K562 (cell line): ENCODE results near the gene ADNP. TPM values are rescaled to one million over a fixed set of nuclear protein-coding genes. Genes with fewer than 3 reads are reported as not detected.

Experiments used
- DDX20 ChIP-seq: fragments of 450-650 bp; IDR thresholded peaks from 2 replicates; pipeline ENCODE4 v1.6.1; 2016; ENCODE audit warnings: missing genetic modification characterization, low read depth, mild to moderate bottlenecking, missing compliant biosample characterization, moderate library complexity
- EHMT2 ChIP-seq: fragments of 450-650 bp; IDR thresholded peaks from 2 replicates; pipeline ENCODE4 v1.6.1; 2018; ENCODE audit warnings: antibody characterized with exemption
- EP400 ChIP-seq: fragments of 450-650 bp; IDR thresholded peaks from 2 replicates; pipeline ENCODE4 v1.6.1; 2017; ENCODE audit warnings: antibody characterized with exemption, mild to moderate bottlenecking, moderate library complexity
- FOXP1 ChIP-seq: sonication (generic); formaldehyde crosslinking; IDR thresholded peaks from 2 replicates; pipeline ENCODE4 v1.8.0; 2022; ENCODE audit warnings: mild to moderate bottlenecking, missing genetic modification reagents
- GABPA ChIP-seq: fragments of 200-800 bp; sonication (Bioruptor generic); conservative IDR thresholded peaks from 2 replicates; pipeline ENCODE4 v1.6.1; 2016; ENCODE audit warnings: low read depth, missing genetic modification characterization, missing compliant biosample characterization
- KLF6 ChIP-seq: fragments of 250-450 bp; sonication (Bioruptor Pico); IDR thresholded peaks from 2 replicates; pipeline ENCODE4 v1.4.0; 2020; ENCODE audit warnings: mild to moderate bottlenecking, moderate library complexity, borderline replicate concordance
- L3MBTL2 ChIP-seq: fragments of 450-650 bp; IDR thresholded peaks from 2 replicates; pipeline ENCODE4 v1.6.1; 2016; ENCODE audit warnings: mild to moderate bottlenecking, moderate library complexity
- MAZ ChIP-seq, 2 experiments: fragments of 450-650 bp in 1 of 2; sonication (generic) in 1 of 2; formaldehyde crosslinking; IDR thresholded peaks in 1 of 2; conservative IDR thresholded peaks in 1 of 2; 2 replicates each; pipeline versions ENCODE4 v1.4.0 to v1.5.0; 2020; ENCODE audit warnings: mild to moderate bottlenecking in 1 of 2, missing genetic modification reagents in 1 of 2
- RBFOX2 ChIP-seq: fragments of 200-400 bp; formaldehyde crosslinking; IDR thresholded peaks from 2 replicates; pipeline ENCODE4 v1.6.1; 2017; ENCODE audit warnings: low read depth, mild to moderate bottlenecking, low read length, moderate library complexity
- SMARCA5 ChIP-seq: fragments of 450-650 bp; IDR thresholded peaks from 2 replicates; pipeline ENCODE4 v1.6.1; 2016
- SRSF3 ChIP-seq: fragments of 200-400 bp; formaldehyde crosslinking; IDR thresholded peaks from 2 replicates; pipeline ENCODE4 v1.6.1; 2016; ENCODE audit warnings: mild to moderate bottlenecking, low read length, moderate library complexity; ENCODE audit not compliant: insufficient read depth
- THRAP3 ChIP-seq: fragments of 450-650 bp; IDR thresholded peaks from 2 replicates; pipeline ENCODE4 v1.6.1; 2016; ENCODE audit warnings: mild to moderate bottlenecking, inconsistent platforms, borderline replicate concordance
- WHSC1 ChIP-seq: IDR thresholded peaks from one replicate; pipeline ENCODE4 v1.6.1; 2012; ENCODE audit warnings: low read length, control low read depth, inconsistent platforms
- ZFP1 ChIP-seq: fragments of 450-650 bp; formaldehyde crosslinking; IDR thresholded peaks from 2 replicates; pipeline ENCODE4 v1.4.0; 2020; ENCODE audit warnings: mild to moderate bottlenecking, mixed read lengths
- ZNF146 ChIP-seq: IDR thresholded peaks from one replicate; pipeline ENCODE4 v1.6.1; 2018; ENCODE audit warnings: missing compliant biosample characterization; ENCODE audit not compliant: unreplicated experiment
- ZNF232 ChIP-seq: sonication (generic); formaldehyde crosslinking; IDR thresholded peaks from 2 replicates; pipeline ENCODE4 v1.8.0; 2022; ENCODE audit warnings: mild to moderate bottlenecking, missing genetic modification reagents
- ZNF830 ChIP-seq: fragments of 250-450 bp; sonication (Bioruptor Pico); IDR thresholded peaks from 2 replicates; pipeline ENCODE4 v1.5.0; 2021; ENCODE audit warnings: mild to moderate bottlenecking
- polyA plus RNA-seq, 8 experiments: library from polyadenylated mRNA; depleted of rRNA in 4 of 8; stranded (reverse) in 5 of 8; unstranded in 3 of 8; fragments of >200 nt; fragmentation: Nextera tagmentation in 2 of 8; fragmentation: Illumina TruSeq in 1 of 8; extraction: Ambion mirVana in 2 of 8; extraction: Trizol in 1 of 8; gene quantifications; 2 replicates each; pipeline versions ENCODE4 v1.2.1 to v1.2.3, GENCODE V29; 2011 to 2014; ENCODE audit warnings: inconsistent platforms in 1 of 8, missing spikeins in 1 of 8
- total RNA-seq, 7 experiments: library from RNA; depleted of rRNA in 6 of 7; stranded (reverse); fragments of >200 nt in 6 of 7; fragmentation: Illumina TruSeq in 2 of 7; extraction: Trizol in 2 of 7; gene quantifications; 2 replicates each; pipeline versions ENCODE4 v1.2.1 to v1.2.3, GENCODE V29; 2011 to 2021; ENCODE audit warnings: low replicate concordance in 1 of 7
- TF ChIP-seq, protein P1 (sequence below): sonication (generic); IDR thresholded peaks from 2 replicates; pipeline ENCODE4 v1.6.1; 2016
- TF ChIP-seq, protein P2 (sequence below): fragments of 450-650 bp; IDR thresholded peaks from 2 replicates; pipeline ENCODE4 v1.6.1; 2018; ENCODE audit warnings: mild to moderate bottlenecking, low read depth; ENCODE audit not compliant: partially characterized antibody
- TF ChIP-seq, protein P3 (sequence below): sonication (generic); formaldehyde crosslinking; IDR thresholded peaks from 2 replicates; pipeline ENCODE4 v1.8.0; 2022; ENCODE audit warnings: mild to moderate bottlenecking, low read depth, missing genetic modification reagents
- TF ChIP-seq, protein P4 (sequence below): fragments of 250-450 bp; sonication (Bioruptor Pico); IDR thresholded peaks from 2 replicates; pipeline ENCODE4 v1.9.0; 2021; ENCODE audit warnings: mild to moderate bottlenecking
- TF ChIP-seq, protein P5 (sequence below): sonication (generic); formaldehyde crosslinking; IDR thresholded peaks from 2 replicates; pipeline ENCODE4 v1.8.0; 2022; ENCODE audit warnings: missing genetic modification reagents, mild to moderate bottlenecking, borderline replicate concordance

ADNP gene
- total and polyA plus RNA-seq, 9 of the 15 experiments (the other 6 are each of a cell fraction or from before 2014, with no cell fraction given): 17.8 to 59.9 (median 25.3) TPM

DNA sequence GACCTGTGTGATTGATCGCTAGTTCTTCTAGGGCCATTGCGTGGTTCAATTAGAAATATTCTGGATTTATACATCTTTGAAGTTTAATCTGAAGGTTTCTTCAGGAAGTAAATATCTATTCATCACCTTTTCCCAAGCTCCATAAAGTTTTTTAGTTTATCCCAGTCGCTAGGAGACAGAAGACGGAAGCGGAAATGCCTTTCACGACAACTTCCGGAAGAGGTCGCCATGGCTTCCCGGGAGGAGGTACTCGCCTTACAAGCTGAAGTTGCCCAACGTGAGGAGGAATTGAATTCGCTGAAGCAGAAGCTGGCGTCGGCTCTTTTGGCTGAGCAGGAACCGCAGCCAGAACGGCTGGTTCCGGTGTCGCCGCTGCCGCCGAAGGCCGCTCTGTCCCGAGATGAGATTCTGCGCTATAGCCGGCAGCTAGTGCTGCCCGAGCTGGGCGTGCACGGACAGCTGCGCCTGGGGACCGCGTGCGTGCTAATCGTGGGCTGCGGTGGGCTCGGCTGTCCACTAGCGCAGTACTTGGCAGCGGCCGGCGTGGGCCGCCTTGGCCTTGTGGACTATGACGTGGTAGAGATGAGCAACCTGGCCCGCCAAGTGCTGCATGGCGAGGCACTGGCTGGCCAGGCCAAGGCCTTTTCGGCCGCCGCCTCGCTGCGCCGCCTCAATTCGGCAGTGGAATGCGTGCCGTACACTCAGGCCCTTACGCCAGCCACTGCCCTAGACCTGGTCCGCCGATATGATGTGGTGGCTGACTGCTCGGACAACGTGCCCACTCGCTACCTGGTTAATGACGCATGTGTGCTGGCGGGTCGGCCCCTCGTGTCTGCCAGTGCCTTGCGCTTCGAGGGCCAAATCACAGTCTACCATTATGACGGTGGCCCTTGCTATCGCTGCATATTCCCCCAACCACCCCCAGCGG, 27.6 kb upstream of the ADNP start, which contains the start of gene MOCS3 (continued):
- TF ChIP-seq FOXP1 (CRISPR knock-in tag) (no peak; the same call in 1 of the 2 replicates), ZFP1 (no peak), L3MBTL2 (peak; percentile 22; the same call in 1 of the 2 replicates), SRSF3 (no peak), MAZ (CRISPR knock-in tag; conservative IDR thresholded peaks at IDR 0.05 in 1 of 2, IDR thresholded peaks at IDR 0.05 in 1 of 2) (no peak), EHMT2 (no peak), WHSC1 (no peak), ZNF146 (no peak), EP400 (peak; percentile 85), DDX20 (tag) (no peak), GABPA (peak; percentile 98), KLF6 (CRISPR knock-in tag) (no peak), ZNF232 (CRISPR knock-in tag) (0 out of 2 replicates have a peak, but pooled peaks have one; percentile 33), THRAP3 (no peak), RBFOX2 (peak; percentile 71), ZNF830 (CRISPR knock-in tag) (no peak), SMARCA5 (no peak)
- TF ChIP-seq, protein P1, sequence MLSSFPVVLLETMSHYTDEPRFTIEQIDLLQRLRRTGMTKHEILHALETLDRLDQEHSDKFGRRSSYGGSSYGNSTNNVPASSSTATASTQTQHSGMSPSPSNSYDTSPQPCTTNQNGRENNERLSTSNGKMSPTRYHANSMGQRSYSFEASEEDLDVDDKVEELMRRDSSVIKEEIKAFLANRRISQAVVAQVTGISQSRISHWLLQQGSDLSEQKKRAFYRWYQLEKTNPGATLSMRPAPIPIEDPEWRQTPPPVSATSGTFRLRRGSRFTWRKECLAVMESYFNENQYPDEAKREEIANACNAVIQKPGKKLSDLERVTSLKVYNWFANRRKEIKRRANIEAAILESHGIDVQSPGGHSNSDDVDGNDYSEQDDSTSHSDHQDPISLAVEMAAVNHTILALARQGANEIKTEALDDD: no peak
- TF ChIP-seq, protein P2, sequence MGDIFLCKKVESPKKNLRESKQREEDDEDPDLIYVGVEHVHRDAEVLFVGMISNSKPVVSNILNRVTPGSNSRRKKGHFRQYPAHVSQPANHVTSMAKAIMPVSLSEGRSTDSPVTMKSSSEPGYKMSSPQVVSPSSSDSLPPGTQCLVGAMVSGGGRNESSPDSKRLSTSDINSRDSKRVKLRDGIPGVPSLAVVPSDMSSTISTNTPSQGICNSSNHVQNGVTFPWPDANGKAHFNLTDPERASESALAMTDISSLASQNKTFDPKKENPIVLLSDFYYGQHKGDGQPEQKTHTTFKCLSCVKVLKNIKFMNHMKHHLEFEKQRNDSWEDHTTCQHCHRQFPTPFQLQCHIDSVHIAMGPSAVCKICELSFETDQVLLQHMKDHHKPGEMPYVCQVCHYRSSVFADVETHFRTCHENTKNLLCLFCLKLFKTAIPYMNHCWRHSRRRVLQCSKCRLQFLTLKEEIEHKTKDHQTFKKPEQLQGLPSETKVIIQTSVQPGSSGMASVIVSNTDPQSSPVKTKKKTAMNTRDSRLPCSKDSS: no peak
- TF ChIP-seq, protein P3, sequence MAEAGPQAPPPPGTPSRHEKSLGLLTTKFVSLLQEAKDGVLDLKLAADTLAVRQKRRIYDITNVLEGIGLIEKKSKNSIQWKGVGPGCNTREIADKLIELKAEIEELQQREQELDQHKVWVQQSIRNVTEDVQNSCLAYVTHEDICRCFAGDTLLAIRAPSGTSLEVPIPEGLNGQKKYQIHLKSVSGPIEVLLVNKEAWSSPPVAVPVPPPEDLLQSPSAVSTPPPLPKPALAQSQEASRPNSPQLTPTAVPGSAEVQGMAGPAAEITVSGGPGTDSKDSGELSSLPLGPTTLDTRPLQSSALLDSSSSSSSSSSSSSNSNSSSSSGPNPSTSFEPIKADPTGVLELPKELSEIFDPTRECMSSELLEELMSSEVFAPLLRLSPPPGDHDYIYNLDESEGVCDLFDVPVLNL: no peak
- TF ChIP-seq, protein P4, sequence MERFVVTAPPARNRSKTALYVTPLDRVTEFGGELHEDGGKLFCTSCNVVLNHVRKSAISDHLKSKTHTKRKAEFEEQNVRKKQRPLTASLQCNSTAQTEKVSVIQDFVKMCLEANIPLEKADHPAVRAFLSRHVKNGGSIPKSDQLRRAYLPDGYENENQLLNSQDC: no peak
- TF ChIP-seq, protein P5, sequence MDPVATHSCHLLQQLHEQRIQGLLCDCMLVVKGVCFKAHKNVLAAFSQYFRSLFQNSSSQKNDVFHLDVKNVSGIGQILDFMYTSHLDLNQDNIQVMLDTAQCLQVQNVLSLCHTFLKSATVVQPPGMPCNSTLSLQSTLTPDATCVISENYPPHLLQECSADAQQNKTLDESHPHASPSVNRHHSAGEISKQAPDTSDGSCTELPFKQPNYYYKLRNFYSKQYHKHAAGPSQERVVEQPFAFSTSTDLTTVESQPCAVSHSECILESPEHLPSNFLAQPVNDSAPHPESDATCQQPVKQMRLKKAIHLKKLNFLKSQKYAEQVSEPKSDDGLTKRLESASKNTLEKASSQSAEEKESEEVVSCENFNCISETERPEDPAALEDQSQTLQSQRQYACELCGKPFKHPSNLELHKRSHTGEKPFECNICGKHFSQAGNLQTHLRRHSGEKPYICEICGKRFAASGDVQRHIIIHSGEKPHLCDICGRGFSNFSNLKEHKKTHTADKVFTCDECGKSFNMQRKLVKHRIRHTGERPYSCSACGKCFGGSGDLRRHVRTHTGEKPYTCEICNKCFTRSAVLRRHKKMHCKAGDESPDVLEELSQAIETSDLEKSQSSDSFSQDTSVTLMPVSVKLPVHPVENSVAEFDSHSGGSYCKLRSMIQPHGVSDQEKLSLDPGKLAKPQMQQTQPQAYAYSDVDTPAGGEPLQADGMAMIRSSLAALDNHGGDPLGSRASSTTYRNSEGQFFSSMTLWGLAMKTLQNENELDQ (CRISPR knock-in tag): no peak
